ENCODE results near the gene USH2A. TPM values are rescaled to one million over a fixed set of nuclear protein-coding genes. Genes with fewer than 3 reads are reported as not detected.
"Not testable (repeated sequence)": the region's sequence is repeated elsewhere in the genome, so short reads cannot be mapped to it uniquely, and the experiment has no call there.

The USH2A gene
- total RNA-seq, 2 experiments from 2014 or later: not detected

DNA sequence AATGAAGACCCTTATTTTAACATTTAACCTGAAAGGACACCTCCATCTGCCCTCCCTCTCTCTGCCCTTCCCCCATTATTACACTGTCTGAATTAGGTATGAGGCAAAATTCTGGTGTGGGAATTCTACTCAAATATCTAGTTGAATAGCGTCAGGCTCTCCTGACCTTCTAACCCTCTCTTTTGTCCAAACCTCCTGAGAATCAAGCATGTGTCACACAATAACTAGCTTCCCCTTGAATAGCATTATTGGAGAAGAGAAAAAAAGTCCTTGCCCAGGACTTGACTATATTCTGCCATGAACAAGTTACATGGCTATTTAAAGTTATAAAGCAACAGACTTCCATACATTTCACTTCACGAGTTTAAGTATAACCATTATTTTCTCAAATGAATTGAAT, 35.5 kb downstream of the USH2A start:
- Mint-ChIP-seq H3K4me1 (ENCODE audit: low read depth) (no peaks in the 10 kb centered on the region), H3K27ac (no peak overlapping the region), H3K4me3 (no peak overlapping the region), H3K36me3 (ENCODE audit: low read depth) (no peaks in the 10 kb centered on the region), H3K27me3 (ENCODE audit: low read depth) (no peaks in the 10 kb centered on the region), H3K9me3 (ENCODE audit: insufficient read depth) (peaks cover 5% of the 10 kb centered on the region)
- no peak for DNase-seq
- POLR2A ChIA-PET: no interaction called here
- ATAC-seq: no peak
- CTCF ChIA-PET: no interaction called here

DNA sequence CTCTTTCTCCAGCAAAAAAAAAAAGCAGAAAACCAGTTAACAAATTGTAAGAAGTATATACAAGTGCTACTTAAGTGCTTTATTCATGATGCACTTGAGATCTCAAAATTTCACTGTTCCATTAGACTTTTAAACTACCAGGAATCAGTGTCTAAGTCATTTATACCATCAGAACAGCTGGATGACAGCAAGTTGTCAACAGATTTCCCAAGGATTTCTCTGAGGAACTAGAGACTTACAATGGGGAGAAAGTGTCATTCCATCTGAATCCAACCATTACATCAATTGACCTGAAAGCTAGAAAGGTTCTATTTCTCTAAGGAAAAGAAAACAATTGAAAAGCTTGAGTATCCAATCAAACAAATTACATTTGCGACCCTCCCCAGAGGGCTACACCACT, 43.8 kb downstream of the USH2A start:
- no peak for DNase-seq
- CTCF ChIA-PET: no interaction called here
- no peaks in the 10 kb centered on the region for H3K4me1 Mint-ChIP-seq (ENCODE audit: low read depth)
- POLR2A ChIA-PET: no interaction called here
- no peak overlapping the region for H3K4me3 Mint-ChIP-seq
- H3K9me3 Mint-ChIP-seq (ENCODE audit: insufficient read depth): no peaks in the 10 kb centered on the region
- ATAC-seq: no peak
- no peaks in the 10 kb centered on the region for H3K36me3 Mint-ChIP-seq (ENCODE audit: low read depth)
- H3K27ac Mint-ChIP-seq: no peak overlapping the region
- H3K27me3 Mint-ChIP-seq (ENCODE audit: low read depth): no peaks in the 10 kb centered on the region

DNA sequence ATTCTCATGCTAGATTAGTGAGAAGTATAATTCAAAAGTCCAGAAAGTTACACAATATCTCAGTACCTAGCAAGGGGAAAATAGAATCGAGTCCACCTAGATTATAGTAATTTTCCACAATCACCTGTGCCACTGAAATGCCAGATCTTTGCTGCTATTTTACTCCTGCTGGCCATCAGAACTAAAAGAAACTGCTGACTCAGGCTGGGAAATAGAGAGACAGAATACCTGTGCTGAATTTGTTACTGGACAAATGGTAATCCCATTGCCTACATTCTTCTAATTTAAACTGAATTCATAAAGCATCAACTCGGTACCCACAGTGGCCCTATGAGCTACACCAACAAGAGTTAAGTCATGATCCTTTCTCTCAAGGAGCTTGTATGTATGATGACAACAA, 55.0 kb downstream of the USH2A start:
- no peaks in the 10 kb centered on the region for H3K36me3 Mint-ChIP-seq (ENCODE audit: low read depth)
- H3K27ac Mint-ChIP-seq: no peak overlapping the region
- CTCF ChIA-PET: no interaction called here
- DNase-seq: no peak
- POLR2A ChIA-PET: no interaction called here
- no peak overlapping the region for H3K4me3 Mint-ChIP-seq
- ATAC-seq: no peak
- peaks cover 15% of the 10 kb centered on the region for H3K9me3 Mint-ChIP-seq (ENCODE audit: insufficient read depth)
- H3K4me1 Mint-ChIP-seq (ENCODE audit: low read depth): no peaks in the 10 kb centered on the region
- no peaks in the 10 kb centered on the region for H3K27me3 Mint-ChIP-seq (ENCODE audit: low read depth)

DNA sequence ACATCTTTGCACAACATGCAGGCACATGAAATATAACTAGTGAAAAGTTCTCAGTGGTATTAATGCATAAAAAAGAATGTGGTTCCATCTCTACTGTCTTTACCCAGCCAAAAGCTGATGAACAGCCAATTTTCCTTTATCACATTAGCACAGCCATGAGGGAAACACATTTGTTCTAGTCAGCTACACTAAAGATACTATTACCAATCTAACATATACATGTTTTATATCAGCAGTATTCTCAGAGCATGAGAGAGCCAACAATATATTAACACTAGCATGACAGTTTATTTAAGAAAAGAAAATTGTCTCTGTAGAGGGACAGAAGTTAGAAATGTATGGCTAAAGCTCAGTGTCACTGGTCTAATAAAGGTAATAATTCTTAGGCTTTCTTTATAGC, 56.3 kb downstream of the USH2A start:
- ChIA-PET POLR2A (no interaction called here), CTCF (no interaction called here)
- Mint-ChIP-seq H3K36me3 (ENCODE audit: low read depth) (no peaks in the 10 kb centered on the region), H3K27me3 (ENCODE audit: low read depth) (no peaks in the 10 kb centered on the region), H3K4me3 (no peak overlapping the region), H3K4me1 (ENCODE audit: low read depth) (no peaks in the 10 kb centered on the region), H3K27ac (no peak overlapping the region), H3K9me3 (ENCODE audit: insufficient read depth) (peaks cover 15% of the 10 kb centered on the region)
- no peak for DNase-seq
- no peak for ATAC-seq

DNA sequence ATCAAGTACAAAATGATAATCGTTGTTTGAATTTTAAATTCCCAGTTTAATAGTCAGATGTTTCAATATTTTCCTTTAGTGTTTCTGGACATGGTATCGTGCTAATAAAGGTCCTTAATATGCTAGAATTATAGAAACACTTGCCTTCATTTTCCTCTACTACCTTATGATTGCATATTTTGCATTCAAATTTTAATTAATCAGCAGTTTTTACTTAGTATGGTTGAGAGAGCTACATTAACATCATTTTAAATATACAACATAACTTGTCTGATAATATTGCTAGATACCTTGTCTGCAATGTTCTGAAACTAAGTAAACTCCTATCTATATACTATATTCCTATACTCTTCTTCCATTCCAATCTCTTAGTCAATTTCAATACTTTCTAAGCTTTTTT, 66.3 kb downstream of the USH2A start:
- ATAC-seq: no peak
- H3K4me3 Mint-ChIP-seq: no peak overlapping the region
- peaks cover 7% of the 10 kb centered on the region for H3K9me3 Mint-ChIP-seq (ENCODE audit: insufficient read depth)
- no peak overlapping the region for H3K27ac Mint-ChIP-seq
- ChIA-PET POLR2A (no interaction called here), CTCF (no interaction called here)
- no peaks in the 10 kb centered on the region for H3K4me1 Mint-ChIP-seq (ENCODE audit: low read depth)
- H3K27me3 Mint-ChIP-seq (ENCODE audit: low read depth): no peaks in the 10 kb centered on the region
- no peak for DNase-seq
- no peaks in the 10 kb centered on the region for H3K36me3 Mint-ChIP-seq (ENCODE audit: low read depth)

DNA sequence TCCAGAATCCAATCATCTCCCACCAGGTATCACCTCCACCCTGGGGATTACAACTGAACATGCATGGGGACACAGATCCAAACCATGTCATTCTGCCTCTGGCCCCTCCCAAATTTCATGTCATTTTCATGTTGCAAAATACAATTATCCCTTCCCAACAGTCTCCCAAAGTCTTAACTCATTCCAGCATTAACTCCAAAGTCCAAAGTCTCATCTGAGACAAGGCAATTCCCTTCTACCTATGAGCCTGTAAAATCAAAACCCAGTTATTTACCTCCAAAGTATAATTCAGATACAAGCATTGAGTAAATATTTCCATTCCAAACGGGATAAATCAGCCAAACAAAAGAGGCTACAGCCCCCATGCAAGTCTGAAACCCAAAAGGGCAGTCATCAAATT, 73.1 kb downstream of the USH2A start:
- POLR2A ChIA-PET: no interaction called here
- Mint-ChIP-seq H3K27me3 (ENCODE audit: low read depth) (no peaks in the 10 kb centered on the region), H3K4me1 (ENCODE audit: low read depth) (no peaks in the 10 kb centered on the region), H3K27ac (no peak overlapping the region), H3K4me3 (no peak overlapping the region), H3K9me3 (ENCODE audit: insufficient read depth) (peaks cover 6% of the 10 kb centered on the region), H3K36me3 (ENCODE audit: low read depth) (no peaks in the 10 kb centered on the region)
- ATAC-seq (no peak), DNase-seq (no peak)
- CTCF ChIA-PET: no interaction called here

DNA sequence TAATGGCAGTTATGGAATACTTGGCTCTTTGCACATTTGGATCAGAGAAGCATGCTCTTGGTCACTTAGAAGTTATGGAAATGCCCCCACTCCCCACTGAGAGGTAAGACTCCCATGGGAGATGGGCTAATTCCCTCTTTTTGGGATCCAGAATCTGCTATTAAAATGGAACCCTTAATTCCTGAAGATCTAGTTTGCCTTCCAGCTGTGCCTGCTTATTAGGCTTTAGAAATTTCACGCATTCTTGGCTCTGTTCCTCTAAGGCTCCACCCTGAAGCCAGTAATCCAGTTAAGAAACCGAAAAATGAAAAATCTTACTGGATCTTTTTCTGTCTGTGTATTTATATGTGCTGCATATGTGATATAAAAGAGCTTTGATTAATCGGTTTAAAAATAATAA, 76.7 kb downstream of the USH2A start:
- no peak for DNase-seq
- CTCF ChIA-PET: no interaction called here

DNA sequence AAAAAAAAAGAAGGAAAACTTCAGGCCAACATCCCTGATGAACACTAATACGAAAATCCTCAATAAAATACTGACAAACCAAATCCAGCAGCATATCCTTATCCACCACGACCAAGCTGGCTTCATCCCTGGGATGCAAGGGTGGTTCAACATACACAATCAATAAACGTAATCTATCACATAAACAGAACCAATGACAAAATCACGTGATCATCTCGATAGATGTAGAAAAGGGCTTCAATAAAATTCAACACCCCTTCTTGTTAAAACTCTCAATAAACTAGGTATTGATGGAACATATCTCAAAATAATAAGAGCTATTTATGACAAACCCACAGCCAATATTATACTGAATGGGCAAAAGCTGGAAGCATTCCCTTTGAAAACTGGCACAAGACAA, 82.7 kb downstream of the USH2A start:
- H3K27ac Mint-ChIP-seq; H3K4me3 Mint-ChIP-seq; H3K36me3 Mint-ChIP-seq (ENCODE audit: low read depth); H3K27me3 Mint-ChIP-seq (ENCODE audit: low read depth); POLR2A ChIA-PET; DNase-seq; CTCF ChIA-PET; ATAC-seq; H3K4me1 Mint-ChIP-seq (ENCODE audit: low read depth): not testable (repeated sequence)
- peaks cover 11% of the 10 kb centered on the region for H3K9me3 Mint-ChIP-seq (ENCODE audit: insufficient read depth)

More for the DNA sequence above, 76.7 kb downstream of the USH2A start:
- Mint-ChIP-seq H3K27ac (no peak overlapping the region), H3K4me1 (ENCODE audit: low read depth) (no peaks in the 10 kb centered on the region), H3K36me3 (ENCODE audit: low read depth) (no peaks in the 10 kb centered on the region), H3K4me3 (no peak overlapping the region), H3K27me3 (ENCODE audit: low read depth) (no peaks in the 10 kb centered on the region), H3K9me3 (ENCODE audit: insufficient read depth) (peaks cover 11% of the 10 kb centered on the region)
- POLR2A ChIA-PET: no interaction called here
- no peak for ATAC-seq

DNA sequence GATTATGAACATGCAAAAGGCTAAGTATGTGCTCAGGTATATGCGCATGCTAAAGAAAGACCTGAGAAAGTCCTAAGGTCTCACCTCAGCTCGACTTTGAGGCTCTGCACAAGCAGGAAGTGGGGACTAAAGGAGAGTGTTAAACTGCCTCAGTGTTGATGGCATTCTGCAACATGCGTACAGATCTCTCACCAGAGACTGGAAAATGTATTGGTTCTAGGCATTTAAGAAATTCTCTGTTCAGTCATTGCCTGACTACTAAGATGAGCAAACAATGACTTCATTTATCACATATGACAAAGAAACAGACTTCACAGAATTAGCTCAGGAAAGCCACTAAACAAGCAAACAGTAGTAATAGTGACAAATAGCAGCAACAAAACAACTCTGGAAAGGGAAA, 90.8 kb downstream of the USH2A start:
- POLR2A ChIA-PET: no interaction called here
- H3K4me1 Mint-ChIP-seq (ENCODE audit: low read depth): no peaks in the 10 kb centered on the region
- no peak for DNase-seq
- no peak overlapping the region for H3K27ac Mint-ChIP-seq
- no peaks in the 10 kb centered on the region for H3K27me3 Mint-ChIP-seq (ENCODE audit: low read depth)
- no peaks in the 10 kb centered on the region for H3K9me3 Mint-ChIP-seq (ENCODE audit: insufficient read depth)
- CTCF ChIA-PET: no interaction called here
- no peak overlapping the region for H3K4me3 Mint-ChIP-seq
- ATAC-seq: no peak
- no peaks in the 10 kb centered on the region for H3K36me3 Mint-ChIP-seq (ENCODE audit: low read depth)

DNA sequence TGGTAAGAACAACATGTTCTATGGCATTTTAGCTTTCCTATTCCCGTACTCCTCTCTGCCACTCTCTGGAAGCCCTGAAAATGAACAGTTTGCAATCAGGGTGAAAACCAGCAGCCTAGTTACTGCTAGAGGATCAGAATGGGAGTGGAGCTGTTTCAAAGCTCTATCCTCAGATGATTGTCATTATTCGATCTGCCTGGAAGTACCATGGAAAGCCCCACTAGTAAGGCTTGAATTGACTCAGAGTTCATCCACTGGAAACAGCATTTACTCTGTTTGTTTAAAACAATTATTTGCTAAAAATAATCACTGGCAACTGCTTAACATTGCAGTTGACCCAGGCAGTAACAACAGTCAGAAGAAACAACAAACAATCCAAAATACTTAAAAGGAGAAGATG, 91.2 kb downstream of the USH2A start:
- H3K9me3 Mint-ChIP-seq (ENCODE audit: insufficient read depth): peaks cover 2% of the 10 kb centered on the region
- no peak overlapping the region for H3K27ac Mint-ChIP-seq
- H3K4me1 Mint-ChIP-seq (ENCODE audit: low read depth): no peaks in the 10 kb centered on the region
- H3K36me3 Mint-ChIP-seq (ENCODE audit: low read depth): no peaks in the 10 kb centered on the region
- DNase-seq: no peak
- no peak overlapping the region for H3K4me3 Mint-ChIP-seq
- ChIA-PET CTCF (no interaction called here), POLR2A (no interaction called here)
- no peak for ATAC-seq
- no peaks in the 10 kb centered on the region for H3K27me3 Mint-ChIP-seq (ENCODE audit: low read depth)

DNA sequence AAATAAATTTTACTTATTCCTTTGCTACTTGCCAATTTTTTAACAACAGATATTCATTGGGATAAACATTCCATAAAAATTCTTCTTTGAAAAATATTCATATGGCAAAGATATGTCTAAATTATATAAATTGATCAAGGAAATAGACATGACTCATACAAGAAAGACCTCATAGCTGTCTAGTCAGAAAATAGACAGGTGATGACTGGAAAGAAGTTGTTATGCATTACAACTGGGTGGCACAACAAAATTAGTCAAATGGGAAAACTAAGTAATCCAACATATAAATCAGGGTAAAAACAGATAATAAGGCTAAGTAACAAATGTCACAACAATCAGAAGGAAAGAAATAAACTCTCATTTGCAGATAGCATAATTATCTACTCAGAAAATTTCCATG, 92.0 kb downstream of the USH2A start:
- CTCF ChIA-PET: no interaction called here
- H3K27ac Mint-ChIP-seq: no peak overlapping the region

DNA sequence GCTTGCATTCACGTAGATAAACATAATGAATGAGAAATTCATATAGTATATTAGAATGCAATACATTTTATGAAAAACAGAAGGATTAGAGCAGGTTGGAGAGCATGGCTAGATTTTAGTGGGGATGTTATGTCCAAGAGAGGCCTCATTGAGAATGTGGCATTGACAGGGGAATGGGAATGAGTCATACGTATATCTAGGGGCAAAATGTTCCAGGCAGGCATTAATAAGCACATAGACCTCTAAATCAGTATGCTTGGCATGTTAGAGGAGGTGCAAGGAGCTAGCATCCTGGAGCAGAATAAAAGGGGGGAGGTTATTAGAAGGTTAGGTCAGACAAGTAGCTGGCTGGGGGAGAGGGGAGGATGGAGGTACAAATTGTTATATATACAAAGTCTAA, 93.0 kb downstream of the USH2A start:
- ATAC-seq (no peak), DNase-seq (no peak)
- POLR2A ChIA-PET: no interaction called here
- Mint-ChIP-seq H3K36me3 (ENCODE audit: low read depth) (no peaks in the 10 kb centered on the region), H3K27me3 (ENCODE audit: low read depth) (no peaks in the 10 kb centered on the region), H3K4me1 (ENCODE audit: low read depth) (no peaks in the 10 kb centered on the region), H3K9me3 (ENCODE audit: insufficient read depth) (peaks cover 11% of the 10 kb centered on the region), H3K4me3 (no peak overlapping the region), H3K27ac (no peak overlapping the region)
- CTCF ChIA-PET: no interaction called here

More for the DNA sequence above, 92.0 kb downstream of the USH2A start:
- Mint-ChIP-seq H3K36me3 (ENCODE audit: low read depth) (no peaks in the 10 kb centered on the region), H3K4me1 (ENCODE audit: low read depth) (no peaks in the 10 kb centered on the region), H3K9me3 (ENCODE audit: insufficient read depth) (peaks cover 7% of the 10 kb centered on the region), H3K4me3 (no peak overlapping the region), H3K27me3 (ENCODE audit: low read depth) (no peaks in the 10 kb centered on the region)
- POLR2A ChIA-PET: no interaction called here
- DNase-seq (no peak), ATAC-seq (no peak)

DNA sequence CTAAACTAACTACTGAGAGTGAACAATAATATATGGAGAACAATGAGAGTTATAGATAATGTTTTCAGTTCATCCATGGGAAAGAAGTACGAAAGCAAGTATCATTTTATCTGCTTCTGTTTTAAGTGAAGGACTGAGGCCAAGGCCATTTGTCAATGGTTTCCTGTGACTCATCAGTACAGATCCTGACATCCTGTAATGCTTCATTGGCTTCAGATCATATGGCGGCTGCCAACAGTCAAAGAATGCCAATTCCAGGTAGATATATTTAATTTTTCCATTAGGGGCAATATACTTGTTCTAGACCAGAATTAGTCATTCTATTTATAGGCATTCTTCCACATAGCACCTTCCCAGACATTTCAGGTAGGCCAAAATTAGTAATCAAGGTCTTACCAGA, 97.3 kb downstream of the USH2A start:
- Mint-ChIP-seq H3K27me3 (ENCODE audit: low read depth) (no peaks in the 10 kb centered on the region), H3K9me3 (ENCODE audit: insufficient read depth) (peaks cover 11% of the 10 kb centered on the region), H3K4me3 (no peak overlapping the region), H3K4me1 (ENCODE audit: low read depth) (no peaks in the 10 kb centered on the region), H3K36me3 (ENCODE audit: low read depth) (no peaks in the 10 kb centered on the region), H3K27ac (no peak overlapping the region)
- ChIA-PET CTCF (no interaction called here), POLR2A (no interaction called here)
- ATAC-seq (no peak), DNase-seq (no peak)

DNA sequence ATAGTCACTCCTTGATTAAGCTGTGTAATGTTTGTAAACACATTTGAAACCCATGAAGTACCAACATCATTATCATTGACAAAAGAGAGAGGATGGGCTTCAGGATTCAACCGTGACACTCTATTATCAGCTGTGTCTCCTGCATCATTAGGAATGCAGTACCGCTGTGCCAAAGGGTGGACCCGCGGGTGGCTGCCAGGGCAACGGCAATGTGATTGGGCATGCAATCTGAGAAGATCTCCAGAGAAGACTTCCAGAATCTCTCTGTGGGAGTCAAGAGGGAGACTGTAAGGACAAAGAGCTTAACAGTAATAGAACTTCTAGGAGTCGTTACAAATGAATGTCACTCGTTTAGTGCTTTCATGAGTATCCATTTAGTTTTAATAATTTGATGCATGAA, 97.9 kb downstream of the USH2A start:
- no peaks in the 10 kb centered on the region for H3K27me3 Mint-ChIP-seq (ENCODE audit: low read depth)
- H3K4me1 Mint-ChIP-seq (ENCODE audit: low read depth): no peaks in the 10 kb centered on the region
- no peak overlapping the region for H3K4me3 Mint-ChIP-seq
- peaks cover 11% of the 10 kb centered on the region for H3K9me3 Mint-ChIP-seq (ENCODE audit: insufficient read depth)
- no peak for DNase-seq
- ChIA-PET POLR2A (no interaction called here), CTCF (no interaction called here)
- H3K36me3 Mint-ChIP-seq (ENCODE audit: low read depth): no peaks in the 10 kb centered on the region
- H3K27ac Mint-ChIP-seq: no peak overlapping the region
- no peak for ATAC-seq
